Measurements from ENCODE around the gene ZBTB7C.

ZBTB7C gene

GRCh38 chr18:48035556-48035860, 373.7 kb downstream of the ZBTB7C start:
- Histone ChIP-seq H3K27me3 (ENCODE audit: insufficient read depth, low read length, poor library complexity) (no peaks in the 10 kb centered on the region), H3K4me1 (ENCODE audit: insufficient read depth, low read length) (no peaks in the 10 kb centered on the region), H3K36me3 (ENCODE audit: insufficient read depth, low read length) (no peaks in the 10 kb centered on the region), H4K20me1 (ENCODE audit: insufficient read depth, low read length) (no peaks in the 10 kb centered on the region; the same call in 1 of the 2 replicates), H3K4me2 (ENCODE audit: insufficient read depth, low read length) (no peak overlapping the region), H3K79me2 (ENCODE audit: insufficient read depth, low read length) (no peaks in the 10 kb centered on the region), H3K4me3 (ENCODE audit: low read depth in 1 of 2, low read length in 2 of 2) (no peak overlapping the region), H3K9ac (ENCODE audit: low read depth, low read length) (no peak overlapping the region), H2AFZ (ENCODE audit: low read depth, low read length) (no peak overlapping the region), H3K27ac (ENCODE audit: low read length) (no peak overlapping the region), H3K9me3 (ENCODE audit: insufficient read depth, low read length, severe bottlenecking) (no peaks in the 10 kb centered on the region)
- TF ChIP-seq CTCF (IDR thresholded peaks at IDR 0.05; ENCODE audit: borderline replicate concordance, extremely low read depth, low read length, poor library complexity, severe bottlenecking): no peak
- no peak for DNase-seq
- no peak for ATAC-seq (ENCODE audit: insufficient read depth, low read depth)

GRCh38 chr18:48034651-48035555, 374.3 kb downstream of the ZBTB7C start:
- TF ChIP-seq EZH2 (IDR thresholded peaks at IDR 0.05; ENCODE audit: borderline replicate concordance, low read depth, low read length, severe bottlenecking): no peak
- no peak for TF ChIP-seq CTCF (IDR thresholded peaks at IDR 0.05; ENCODE audit: borderline replicate concordance, extremely low read depth, low read length, poor library complexity, severe bottlenecking)
- Histone ChIP-seq H3K27me3 (ENCODE audit: insufficient read depth, low read length, poor library complexity) (no peaks in the 10 kb centered on the region), H3K9ac (ENCODE audit: low read depth, low read length) (no peak overlapping the region), H2AFZ (ENCODE audit: low read depth, low read length) (no peak overlapping the region), H3K79me2 (ENCODE audit: insufficient read depth, low read length) (no peaks in the 10 kb centered on the region), H3K4me1 (ENCODE audit: insufficient read depth, low read length) (no peaks in the 10 kb centered on the region), H3K27ac (ENCODE audit: low read length) (no peak overlapping the region), H4K20me1 (ENCODE audit: insufficient read depth, low read length) (no peaks in the 10 kb centered on the region; the same call in 1 of the 2 replicates), H3K36me3 (ENCODE audit: insufficient read depth, low read length) (no peaks in the 10 kb centered on the region), H3K4me3 (ENCODE audit: low read depth in 1 of 2, low read length in 2 of 2) (no peak overlapping the region), H3K9me3 (ENCODE audit: insufficient read depth, low read length, severe bottlenecking) (no peaks in the 10 kb centered on the region), H3K4me2 (ENCODE audit: insufficient read depth, low read length) (no peak overlapping the region)
- DNase-seq (no peak), ATAC-seq (ENCODE audit: insufficient read depth, low read depth) (no peak)

- H3K36me3 ChIP-seq (ENCODE audit: insufficient read depth, low read length): no peaks in the 10 kb centered on the region
- no peaks in the 10 kb centered on the region for H3K27me3 ChIP-seq (ENCODE audit: insufficient read depth, low read length, poor library complexity)
- H3K79me2 ChIP-seq (ENCODE audit: insufficient read depth, low read length): no peaks in the 10 kb centered on the region
- DNase-seq: no peak
- no peak overlapping the region for H2AFZ ChIP-seq (ENCODE audit: low read depth, low read length)
- ATAC-seq (ENCODE audit: insufficient read depth, low read depth): no peak
- H3K9ac ChIP-seq (ENCODE audit: low read depth, low read length): no peak overlapping the region
- H3K27ac ChIP-seq (ENCODE audit: low read length): no peak overlapping the region
- no peak for TF ChIP-seq EZH2 (IDR thresholded peaks at IDR 0.05; ENCODE audit: borderline replicate concordance, low read depth, low read length, severe bottlenecking)
- no peak for TF ChIP-seq CTCF (IDR thresholded peaks at IDR 0.05; ENCODE audit: borderline replicate concordance, extremely low read depth, low read length, poor library complexity, severe bottlenecking)
- no peak overlapping the region for H3K4me3 ChIP-seq (ENCODE audit: low read depth in 1 of 2, low read length in 2 of 2)
- no peaks in the 10 kb centered on the region for H3K9me3 ChIP-seq (ENCODE audit: insufficient read depth, low read length, severe bottlenecking)
- no peaks in the 10 kb centered on the region for H3K4me1 ChIP-seq (ENCODE audit: insufficient read depth, low read length)
- no peaks in the 10 kb centered on the region; the same call in 1 of the 2 replicates for H4K20me1 ChIP-seq (ENCODE audit: insufficient read depth, low read length)
- no peak overlapping the region for H3K4me2 ChIP-seq (ENCODE audit: insufficient read depth, low read length)
Observed at GRCh38 chr18:48033790-48034650, 375.2 kb downstream of the ZBTB7C start.
